Panc1 (cell line): ENCODE results near the gene MYLK. TPM values are rescaled to one million over a fixed set of nuclear protein-coding genes. Genes with fewer than 3 reads are reported as not detected.

Experiments used
- ATAC-seq: fragments of 200-7000 bp; cut with Tn5 transposase; 2 replicates; pipeline ENCODE4 v1.9.1; 2020; ENCODE audit warnings: mild to moderate bottlenecking, moderate library complexity
- BruUV-seq: library from RNA; stranded (reverse); fragments of 400-500 nt; replicated peaks from 2 replicates; lab custom pipeline; 2021; lab: Mats Ljungman, UMichigan
- CTCF ChIA-PET: fragments of 300-600 bp; sonication (Branson Sonifier 250); formaldehyde crosslinking; loops from one replicate; lab custom pipeline; 2022; ENCODE audit warnings: antibody characterized with exemption; lab: Charles Lee
- POLR2A ChIA-PET: fragments of 300-600 bp; sonication (Branson Sonifier 250); formaldehyde crosslinking; loops from one replicate; lab custom pipeline; 2022; ENCODE audit warnings: antibody characterized with exemption; lab: Charles Lee
- DNase-seq: peaks from one replicate; pipeline ENCODE4 v3.0.0-alpha.2; 2010; ENCODE audit warnings: low read depth, low spot score
- H3K27ac ChIP-seq: 2 replicates; pipeline ENCODE4 v1.5.1; 2011; ENCODE audit warnings: mild to moderate bottlenecking, low read length, inconsistent platforms
- H3K27me3 ChIP-seq: fragments of 200-500 bp; sonication (Bioruptor generic); 2 replicates; pipeline ENCODE4 v1.6.0; 2014; ENCODE audit warnings: low read length, inconsistent platforms; ENCODE audit not compliant: control insufficient read depth, insufficient read depth
- H3K36me3 ChIP-seq: fragments of 200-500 bp; sonication (Bioruptor generic); 2 replicates; pipeline ENCODE4 v1.5.1; 2014; ENCODE audit warnings: inconsistent platforms, mild to moderate bottlenecking, low read length, moderate library complexity; ENCODE audit not compliant: control insufficient read depth, insufficient read depth
- H3K4me1 ChIP-seq: 2 replicates; pipeline ENCODE4 v1.5.1; 2011; ENCODE audit warnings: inconsistent platforms, mild to moderate bottlenecking, low read length, moderate library complexity; ENCODE audit not compliant: control insufficient read depth, insufficient read depth
- H3K4me3 ChIP-seq, 2 experiments: 2 replicates each; pipeline ENCODE4 v1.5.1; 2011 to 2012; ENCODE audit warnings: low read depth in 2 of 2, low read length in 2 of 2, mild to moderate bottlenecking in 2 of 2, inconsistent platforms in 1 of 2, moderate library complexity in 1 of 2
- H3K9me3 ChIP-seq: fragments of 200-500 bp; sonication (Bioruptor generic); 2 replicates; pipeline ENCODE4 v1.5.1; 2014; ENCODE audit warnings: low read depth, mild to moderate bottlenecking, inconsistent platforms, low read length, moderate library complexity; ENCODE audit not compliant: control insufficient read depth, insufficient read depth
- CTCF ChIP-seq: fragments of 450-650 bp; IDR thresholded peaks from 2 replicates; pipeline ENCODE4 v1.5.1; 2017; ENCODE audit warnings: mild to moderate bottlenecking
- POLR2AphosphoS5 ChIP-seq: IDR thresholded peaks from 2 replicates; pipeline ENCODE4 v1.6.1; 2012; ENCODE audit warnings: mild to moderate bottlenecking, low read depth, low read length, moderate library complexity
- REST ChIP-seq, 2 experiments: IDR thresholded peaks; 2 replicates each; pipeline ENCODE4 v1.6.1; 2011 to 2012; ENCODE audit warnings: low read depth in 2 of 2, control low read depth in 1 of 2, low read length in 1 of 2, mild to moderate bottlenecking in 1 of 2, moderate library complexity in 1 of 2; ENCODE audit not compliant: insufficient read depth in 1 of 2
- SIN3A ChIP-seq: IDR thresholded peaks from 2 replicates; pipeline ENCODE4 v1.6.1; 2012; ENCODE audit warnings: low read depth, mild to moderate bottlenecking, low read length, moderate library complexity, borderline replicate concordance; ENCODE audit not compliant: insufficient read depth
- TCF7L2 ChIP-seq: IDR thresholded peaks from 2 replicates; pipeline ENCODE4 v1.6.1; 2011; ENCODE audit warnings: mild to moderate bottlenecking, low read depth, low read length, inconsistent platforms
- in situ Hi-C: cut with HindIII; loops from 2 replicates; pipeline ENCODE4 v1.10.0; 2016; ENCODE audit warnings: low sequenced_read_pairs, low pct_unique_long_range_greater_than_20kb
- intact Hi-C: fragments of 100-400 bp; cut with micrococcal nuclease; formaldehyde crosslinking; loops from one replicate; pipeline ENCODE4 v1.10.0; 2022; ENCODE audit not compliant: unreplicated experiment
- total RNA-seq: library from RNA; stranded (reverse); gene quantifications from one replicate; pipeline ENCODE4 v1.2.1, GENCODE V29; 2021; ENCODE audit not compliant: unreplicated experiment

MYLK gene
- total RNA-seq, 1 experiment from 2014 or later, result 29.7 TPM

- Histone ChIP-seq H3K4me1 (no peaks in the 10 kb centered on the region), H3K36me3 (peaks cover 21% of the 10 kb centered on the region), H3K4me3 (no peak overlapping the region), H3K27ac (no peak overlapping the region), H3K9me3 (no peaks in the 10 kb centered on the region), H3K27me3 (no peaks in the 10 kb centered on the region)
- no peak for ATAC-seq
- POLR2A ChIA-PET, result interaction anchor here (0.5 kb wide), 1 partner anchor 275 kb away, joined by 5 read pairs; no protein-coding TSS in a partner anchor
- DNase-seq, result no peak
- TF ChIP-seq CTCF, result no peak
- no peak for TF ChIP-seq TCF7L2
- no peak for TF ChIP-seq REST (IDR thresholded peaks at IDR 0.05; ENCODE audit: insufficient read depth in 1 of 2, low read depth in 2 of 2, low read length in 1 of 2)
- no peak for TF ChIP-seq POLR2AphosphoS5
- no peak for TF ChIP-seq SIN3A
- CTCF ChIA-PET, result no interaction called here
- intact Hi-C loops, result no loop called here
- in situ Hi-C loops, result no loop called here
- no TSS peak for BruUV-seq
Measured at GRCh38 chr3:123571264-123571972, 312.7 kb downstream of the MYLK start.

GRCh38 chr3:123568875-123569274 is 315.3 kb downstream of the MYLK start:
- in situ Hi-C loops (no loop called here), intact Hi-C loops (no loop called here)
- TF ChIP-seq POLR2AphosphoS5, result no peak
- TF ChIP-seq SIN3A, result no peak
- ChIA-PET POLR2A (no interaction called here), CTCF (no interaction called here)
- no TSS peak for BruUV-seq
- DNase-seq (no peak), ATAC-seq (no peak)
- no peaks in the 10 kb centered on the region for H3K4me1 ChIP-seq
- H3K27me3 ChIP-seq, result no peaks in the 10 kb centered on the region
- no peak overlapping the region for H3K4me3 ChIP-seq
- H3K36me3 ChIP-seq, result no peaks in the 10 kb centered on the region
- H3K27ac ChIP-seq, result no peak overlapping the region
- H3K9me3 ChIP-seq, result no peaks in the 10 kb centered on the region

GRCh38 chr3:123568034-123568433 is 316.1 kb downstream of the MYLK start:
- no peak overlapping the region for H3K4me3 ChIP-seq
- H3K27me3 ChIP-seq, result no peaks in the 10 kb centered on the region
- no peaks in the 10 kb centered on the region for H3K9me3 ChIP-seq
- BruUV-seq, result no TSS peak
- ChIA-PET POLR2A (interaction anchor here (0.5 kb wide), 1 partner anchor 49 kb away, joined by 3 read pairs; no protein-coding TSS in a partner anchor), CTCF (no interaction called here)
- no peaks in the 10 kb centered on the region for H3K4me1 ChIP-seq
- intact Hi-C loops, result no loop called here
- in situ Hi-C loops, result no loop called here
- H3K36me3 ChIP-seq, result no peaks in the 10 kb centered on the region
- no peak overlapping the region for H3K27ac ChIP-seq
- DNase-seq (no peak), ATAC-seq (no peak)
- TF ChIP-seq SIN3A, result no peak
- TF ChIP-seq CTCF, result no peak
- TF ChIP-seq TCF7L2, result no peak
- TF ChIP-seq POLR2AphosphoS5, result no peak
- TF ChIP-seq REST (IDR thresholded peaks at IDR 0.05; ENCODE audit: insufficient read depth in 1 of 2, low read depth in 2 of 2, low read length in 1 of 2), result no peak
